MM.1S (cell line): ENCODE results near the gene FAM174C.

ENCODE experiments used
- CTCF ChIP-seq: fragments of 300-600 bp; sonication (generic); IDR thresholded peaks from 2 replicates; pipeline ENCODE4 v1.5.1; 2016; ENCODE audit warnings: antibody characterized with exemption, low read length, mixed read lengths
- EZH2 ChIP-seq: fragments of 300-600 bp; sonication (generic); optimal IDR thresholded peaks from 2 replicates; pipeline ENCODE3; 2017; ENCODE audit warnings: low read depth, mild to moderate bottlenecking, antibody characterized with exemption, low read length, mixed read lengths

- no peak for TF ChIP-seq CTCF
- no peak for TF ChIP-seq EZH2
These were observed 15.2 kb upstream of the FAM174C start for GRCh38 chr19:1259876-1260748.
